ENCODE data around the gene MYL5.

DNA sequence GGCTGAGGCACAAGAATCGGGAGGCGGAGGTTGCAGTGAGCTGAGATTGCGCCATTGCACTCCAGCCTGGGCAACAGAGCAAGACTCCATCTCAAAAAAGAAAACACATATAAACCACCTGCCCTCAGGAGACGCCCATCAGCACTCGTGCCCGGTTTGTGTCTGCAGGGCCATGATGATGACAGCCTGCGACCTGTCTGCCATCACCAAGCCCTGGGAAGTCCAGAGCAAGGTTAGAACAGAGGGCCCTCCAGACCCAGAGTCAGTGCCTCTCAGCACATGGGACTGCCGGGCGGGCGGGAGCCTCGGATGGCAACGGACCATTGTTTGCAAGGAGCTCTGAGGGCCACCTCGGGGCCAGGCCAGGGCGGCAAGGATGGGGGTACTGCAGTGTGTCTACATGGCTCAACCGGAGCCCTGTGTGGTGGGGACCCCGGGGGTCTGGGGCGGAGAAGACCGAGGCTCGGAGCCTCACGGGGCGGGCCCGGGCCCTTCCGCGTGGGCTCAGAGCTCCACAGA, 9.6 kb upstream of the MYL5 start:
- TF ChIP-seq, protein P1, sequence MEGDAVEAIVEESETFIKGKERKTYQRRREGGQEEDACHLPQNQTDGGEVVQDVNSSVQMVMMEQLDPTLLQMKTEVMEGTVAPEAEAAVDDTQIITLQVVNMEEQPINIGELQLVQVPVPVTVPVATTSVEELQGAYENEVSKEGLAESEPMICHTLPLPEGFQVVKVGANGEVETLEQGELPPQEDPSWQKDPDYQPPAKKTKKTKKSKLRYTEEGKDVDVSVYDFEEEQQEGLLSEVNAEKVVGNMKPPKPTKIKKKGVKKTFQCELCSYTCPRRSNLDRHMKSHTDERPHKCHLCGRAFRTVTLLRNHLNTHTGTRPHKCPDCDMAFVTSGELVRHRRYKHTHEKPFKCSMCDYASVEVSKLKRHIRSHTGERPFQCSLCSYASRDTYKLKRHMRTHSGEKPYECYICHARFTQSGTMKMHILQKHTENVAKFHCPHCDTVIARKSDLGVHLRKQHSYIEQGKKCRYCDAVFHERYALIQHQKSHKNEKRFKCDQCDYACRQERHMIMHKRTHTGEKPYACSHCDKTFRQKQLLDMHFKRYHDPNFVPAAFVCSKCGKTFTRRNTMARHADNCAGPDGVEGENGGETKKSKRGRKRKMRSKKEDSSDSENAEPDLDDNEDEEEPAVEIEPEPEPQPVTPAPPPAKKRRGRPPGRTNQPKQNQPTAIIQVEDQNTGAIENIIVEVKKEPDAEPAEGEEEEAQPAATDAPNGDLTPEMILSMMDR (conservative IDR thresholded peaks at IDR 0.05 in 1 of 2, IDR thresholded peaks at IDR 0.05 in 1 of 2; ENCODE audit: low read depth in 1 of 2, low read length in 2 of 2): no peak
- no peak for TF ChIP-seq EZH2 (IDR thresholded peaks at IDR 0.05; ENCODE audit: low read length, missing control alignments)
